Measurements from ENCODE around the gene ZBTB16.

- TF ChIP-seq CTCF (IDR thresholded peaks at IDR 0.05) (no peak), POLR2A (IDR thresholded peaks at IDR 0.05) (no peak)
Measured at GRCh38 chr11:114165326-114166230, 106.1 kb downstream of the ZBTB16 start.

Data from esophagus squamous epithelium (tissue), 4 donors.